H1 (cell line): Measurements from ENCODE around the gene SHC3. TPM values are rescaled to one million over a fixed set of nuclear protein-coding genes. Genes with fewer than 3 reads are reported as not detected.

Source experiments
- CTCF ChIA-PET: fragments of 300-600 bp; sonication (Branson Sonifier 250); formaldehyde crosslinking; loops from one replicate; lab custom pipeline; 2021; ENCODE audit not compliant: partially characterized antibody; lab: Charles Lee
- POLR2A ChIA-PET: fragments of 300-600 bp; sonication (Branson Sonifier 250); formaldehyde crosslinking; loops from one replicate; lab custom pipeline; 2021; ENCODE audit warnings: inconsistent platforms; ENCODE audit not compliant: partially characterized antibody; lab: Charles Lee
- DNase-seq, 2 experiments: peaks; one replicate each; pipeline versions ENCODE4 v3.0.0 to v3.0.0-alpha.2; 2010 to 2022; ENCODE audit warnings: low spot score in 2 of 2, low read depth in 1 of 2, mixed read lengths in 1 of 2
- FAIRE-seq: peaks from 2 replicates; lab custom pipeline; 2011; peaks lifted over from hg19 to GRCh38; lab: Jason Lieb, UNC
- H2AFZ ChIP-seq: 2 replicates; pipeline ENCODE4 v1.8.1; 2012; ENCODE audit warnings: low read length, inconsistent platforms
- H2AK5ac ChIP-seq: 2 replicates; pipeline ENCODE4 v1.6.1; 2013; ENCODE audit warnings: low read depth, low read length
- H2BK120ac ChIP-seq: replicated peaks from 2 replicates; pipeline ENCODE3; 2013; ENCODE audit warnings: low read depth, low read length, inconsistent platforms
- H2BK12ac ChIP-seq: 2 replicates; pipeline ENCODE4 v1.6.1; 2013; ENCODE audit warnings: low read depth, low read length
- H2BK15ac ChIP-seq: 2 replicates; pipeline ENCODE4 v1.6.1; 2013; ENCODE audit warnings: low read length
- H2BK20ac ChIP-seq: 2 replicates; pipeline ENCODE4 v1.6.1; 2013; ENCODE audit warnings: low read length
- H2BK5ac ChIP-seq: 2 replicates; pipeline ENCODE4 v1.6.1; 2013; ENCODE audit warnings: low read depth, low read length
- H3K14ac ChIP-seq: 2 replicates; pipeline ENCODE4 v1.6.1; 2013; ENCODE audit warnings: inconsistent platforms; ENCODE audit not compliant: insufficient read length
- H3K18ac ChIP-seq: 2 replicates; pipeline ENCODE4 v1.6.1; 2013; ENCODE audit warnings: low read length; ENCODE audit errors: extremely low read depth
- H3K23ac ChIP-seq: 2 replicates; pipeline ENCODE4 v1.6.1; 2013; ENCODE audit warnings: inconsistent platforms; ENCODE audit not compliant: insufficient read length
- H3K23me2 ChIP-seq: 2 replicates; pipeline ENCODE4 v1.6.1; 2013; ENCODE audit warnings: low read depth, low read length
- H3K27ac ChIP-seq: 2 replicates; pipeline ENCODE4 v1.6.1; 2011; ENCODE audit warnings: low read depth, low read length, inconsistent platforms
- H3K27me3 ChIP-seq, 4 experiments: replicated peaks in 1 of 4; 1 replicate in 1 of 4; 2 replicates in 3 of 4; pipeline versions ENCODE4 v1.6.1 to v1.8.1; 2011 to 2013; ENCODE audit warnings: low read length in 3 of 4, mild to moderate bottlenecking in 3 of 4, inconsistent platforms in 2 of 4, mixed read lengths in 2 of 4, moderate library complexity in 1 of 4; ENCODE audit not compliant: control insufficient read depth in 3 of 4, insufficient read depth in 3 of 4; ENCODE audit errors: extremely low read depth in 1 of 4
- H3K36me3 ChIP-seq, 4 experiments: 2 replicates each; pipeline versions ENCODE4 v1.6.1 to v1.8.1; 2011 to 2013; ENCODE audit warnings: mild to moderate bottlenecking in 4 of 4, low read length in 3 of 4, moderate library complexity in 2 of 4, control low read depth in 1 of 4, inconsistent platforms in 1 of 4; ENCODE audit not compliant: insufficient read depth in 4 of 4, control insufficient read depth in 2 of 4
- H3K4ac ChIP-seq: replicated peaks from 2 replicates; pipeline ENCODE3; 2013; ENCODE audit warnings: low read length, low read depth, mixed read lengths, inconsistent platforms; ENCODE audit not compliant: insufficient read length
- H3K4me1 ChIP-seq, 4 experiments: replicated peaks in 1 of 4; 1 replicate in 1 of 4; 2 replicates in 3 of 4; pipeline versions ENCODE4 v1.6.1 to v1.8.1; 2011 to 2013; ENCODE audit warnings: low read length in 3 of 4, inconsistent platforms in 2 of 4, mixed read lengths in 1 of 4; ENCODE audit not compliant: insufficient read depth in 4 of 4, control insufficient read depth in 3 of 4
- H3K4me2 ChIP-seq, 2 experiments: 2 replicates each; pipeline versions ENCODE4 v1.6.1 to v1.8.1; 2011 to 2013; ENCODE audit warnings: low read depth in 2 of 2, low read length in 2 of 2, control low read depth in 1 of 2, inconsistent platforms in 1 of 2, mild to moderate bottlenecking in 1 of 2; ENCODE audit not compliant: insufficient read depth in 1 of 2
- H3K4me3 ChIP-seq, 4 experiments: fragments of 200-600, 300-600 bp in 1 of 4; sonication (generic), shearing (Covaris generic), sonication (Bioruptor Twin) in 1 of 4; 2 replicates each; pipeline versions ENCODE4 v1.5.1 to v1.8.1; 2011 to 2016; ENCODE audit warnings: low read length in 4 of 4, low read depth in 3 of 4, control low read depth in 2 of 4, inconsistent platforms in 2 of 4, mild to moderate bottlenecking in 2 of 4, mixed read lengths in 1 of 4, moderate library complexity in 1 of 4; ENCODE audit not compliant: insufficient read depth in 2 of 4; ENCODE audit errors: extremely low read depth in 1 of 4
- H3K56ac ChIP-seq: replicated peaks from 2 replicates; pipeline ENCODE3; 2013; ENCODE audit warnings: low read depth, mild to moderate bottlenecking, mixed read lengths, low read length, inconsistent platforms; ENCODE audit not compliant: insufficient read length
- H3K79me1 ChIP-seq: 2 replicates; pipeline ENCODE4 v1.6.1; 2013; ENCODE audit warnings: low read depth, low read length, control low read depth
- H3K79me2 ChIP-seq, 2 experiments: 2 replicates each; pipeline versions ENCODE4 v1.6.1 to v1.8.1; 2012 to 2013; ENCODE audit warnings: low read length in 2 of 2, mild to moderate bottlenecking in 2 of 2, inconsistent platforms in 1 of 2; ENCODE audit not compliant: insufficient read depth in 2 of 2, control insufficient read depth in 1 of 2
- H3K9ac ChIP-seq, 4 experiments: replicated peaks in 1 of 4; 1 replicate in 1 of 4; 2 replicates in 3 of 4; pipeline versions ENCODE4 v1.6.1 to v1.8.1; 2011 to 2013; ENCODE audit warnings: low read depth in 3 of 4, low read length in 3 of 4, control low read depth in 2 of 4, mild to moderate bottlenecking in 2 of 4, moderate library complexity in 2 of 4, inconsistent platforms in 1 of 4; ENCODE audit errors: extremely low read depth in 1 of 4
- H3K9me3 ChIP-seq, 2 experiments: 2 replicates each; pipeline versions ENCODE4 v1.6.1 to v1.8.1; 2012 to 2013; ENCODE audit warnings: mild to moderate bottlenecking in 2 of 2, moderate library complexity in 2 of 2, control low read depth in 1 of 2, inconsistent platforms in 1 of 2, low read depth in 1 of 2, low read length in 1 of 2, mixed read lengths in 1 of 2; ENCODE audit not compliant: insufficient read depth in 2 of 2
- H4K20me1 ChIP-seq, 2 experiments: replicated peaks in 1 of 2; 2 replicates each; pipeline versions ENCODE3 to v1.8.1; 2011 to 2013; ENCODE audit warnings: inconsistent platforms in 2 of 2, low read length in 2 of 2, mild to moderate bottlenecking in 1 of 2; ENCODE audit not compliant: insufficient read depth in 2 of 2, control insufficient read depth in 1 of 2
- H4K5ac ChIP-seq: 2 replicates; pipeline ENCODE4 v1.6.1; 2013; ENCODE audit warnings: low read length, low read depth, mixed read lengths, inconsistent platforms; ENCODE audit not compliant: insufficient read length
- H4K8ac ChIP-seq: 2 replicates; pipeline ENCODE4 v1.8.0; 2013; ENCODE audit warnings: mild to moderate bottlenecking, moderate library complexity, low read length, inconsistent platforms; ENCODE audit not compliant: insufficient read depth; ENCODE audit errors: extremely low read depth
- H4K91ac ChIP-seq: replicated peaks from 2 replicates; pipeline ENCODE3; 2013; ENCODE audit warnings: low read length, mixed read lengths, inconsistent platforms; ENCODE audit not compliant: insufficient read length
- ATF2 ChIP-seq: IDR thresholded peaks from 2 replicates; pipeline ENCODE4 v1.6.1; 2012; ENCODE audit warnings: low read length, inconsistent platforms
- ATF3 ChIP-seq: IDR thresholded peaks from 2 replicates; pipeline ENCODE4 v1.6.1; 2011; ENCODE audit warnings: low read depth, mild to moderate bottlenecking, low read length; ENCODE audit not compliant: insufficient read depth
- CEBPB ChIP-seq: IDR thresholded peaks from 2 replicates; pipeline ENCODE4 v1.6.1; 2012; ENCODE audit warnings: low read depth, low read length
- EGR1 ChIP-seq: IDR thresholded peaks from 2 replicates; pipeline ENCODE4 v1.6.1; 2011; ENCODE audit warnings: low read depth, low read length, borderline replicate concordance
- GABPA ChIP-seq: IDR thresholded peaks from 2 replicates; pipeline ENCODE4 v1.6.1; 2011; ENCODE audit warnings: mild to moderate bottlenecking, low read length, moderate library complexity, borderline replicate concordance; ENCODE audit not compliant: insufficient read depth
- KDM4A ChIP-seq: IDR thresholded peaks from one replicate; pipeline ENCODE4 v1.7.1; 2012; ENCODE audit warnings: low read depth, mild to moderate bottlenecking, moderate library complexity, low read length, inconsistent platforms; ENCODE audit not compliant: severe bottlenecking
- NANOG ChIP-seq: IDR thresholded peaks from 2 replicates; pipeline ENCODE4 v1.6.1; 2011; ENCODE audit warnings: low read length, low read depth, mild to moderate bottlenecking, inconsistent platforms; ENCODE audit not compliant: insufficient read depth, poor library complexity, severe bottlenecking
- PHF8 ChIP-seq: fragments of 200-600 bp; sonication (generic); conservative IDR thresholded peaks from 2 replicates; pipeline ENCODE4 v1.7.1; 2012; ENCODE audit warnings: low read depth, mild to moderate bottlenecking, inconsistent platforms, low read length, moderate library complexity
- POLR2AphosphoS5 ChIP-seq: IDR thresholded peaks from 2 replicates; pipeline ENCODE4 v1.6.1; 2011; ENCODE audit warnings: low read depth, low read length
- POU5F1 ChIP-seq: IDR thresholded peaks from 2 replicates; pipeline ENCODE4 v1.6.1; 2011; ENCODE audit warnings: low read depth, mild to moderate bottlenecking, low read length, moderate library complexity
- WGBS, 2 experiments: shearing (Covaris generic) in 1 of 2; methylation state at CpG; one replicate each; pipeline versions ENCODE4 v1.1.6 to v1.1.7; 2013 to 2015; ENCODE audit warnings: low lambda C conversion rate in 2 of 2, mixed read lengths in 2 of 2, inconsistent platforms in 1 of 2, low coverage in 1 of 2, missing lambda C conversion rate in 1 of 2; ENCODE audit not compliant: insufficient replicate concordance in 2 of 2, insufficient coverage in 1 of 2, insufficient read length in 1 of 2; ENCODE audit errors: extremely low coverage in 1 of 2, missing lambda C conversion rate in 1 of 2; 5-methylcytosine and 5-hydroxymethylcytosine counted together
- polyA plus RNA-seq, 7 experiments: library from polyadenylated mRNA; depleted of rRNA in 3 of 7; stranded (reverse) in 5 of 7; unstranded in 2 of 7; fragments of >200 nt in 5 of 7; fragments of 200-250 nt in 2 of 7; gene quantifications; 1 replicate in 5 of 7; 2 replicates in 1 of 7; 4 replicates in 1 of 7; pipeline versions ENCODE4 v1.2.1 to v1.2.3, GENCODE V29; 2011 to 2013; ENCODE audit warnings: missing spikeins in 2 of 7, mixed read lengths in 2 of 7
- total RNA-seq: library from RNA; stranded (reverse); fragmentation: NEBNext Ultra II Directional; extraction: Animal tissue kit (Norgen Biotek cat#: 25700); gene quantifications from 2 replicates; pipeline ENCODE4 v1.2.1, GENCODE V29; 2021

The SHC3 gene
- total and polyA plus RNA-seq, 2 of the 8 experiments (the other 6 are each of a cell fraction or from before 2014, with no cell fraction given): 1.4 to 7.1 TPM

DNA sequence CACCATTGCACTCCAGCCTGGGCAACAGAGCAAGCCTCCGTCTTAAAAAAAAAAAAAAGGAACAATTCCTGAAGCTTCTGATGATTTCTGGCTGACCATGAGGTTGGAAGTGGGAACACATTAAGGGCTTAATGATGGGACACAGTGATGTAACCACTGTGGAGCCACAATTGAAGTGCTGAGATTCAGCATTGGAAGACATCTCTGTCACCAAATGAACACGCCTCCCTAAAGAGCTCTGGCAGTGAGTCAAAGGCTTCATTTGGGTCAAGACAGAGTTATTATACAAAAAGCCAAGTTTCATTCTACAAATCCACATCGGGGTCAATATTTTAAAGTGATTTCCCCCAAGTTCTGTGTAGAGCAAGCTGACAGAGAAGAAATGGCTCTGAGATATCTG, 191.8 kb downstream of the SHC3 start:
- 100% methylated on average over 2 of the region's 3 CpGs; no CpG with 5 or more reads in 1 of the 2 experiments for WGBS, 2 experiments
- Histone ChIP-seq H2BK15ac (no peak overlapping the region), H2BK120ac (no peak overlapping the region), H2AFZ (no peak overlapping the region), H4K91ac (no peak overlapping the region), H3K14ac (no peak overlapping the region), H4K8ac (no peak overlapping the region), H3K23ac (no peak overlapping the region), H3K27me3 (peaks cover 0 to 4% (median 1%) of the 10 kb centered on the region in 4 experiments; a peak in 2 of 7 replicates), H2AK5ac (no peak overlapping the region), H3K4me3 (no peak overlapping the region), H3K23me2 (peaks cover 8% of the 10 kb centered on the region), H3K36me3 (no peaks in the 10 kb centered on the region), H3K4me2 (no peak overlapping the region), H3K27ac (no peak overlapping the region), H2BK5ac (no peak overlapping the region), H2BK12ac (no peak overlapping the region), H3K4me1 (peaks cover 5 to 13% (median 11%) of the 10 kb centered on the region in 4 experiments), H3K18ac (no peak overlapping the region), H4K5ac (no peak overlapping the region), H3K9ac (no peak overlapping the region), H4K20me1 (peaks cover 0 to under 1% of the 10 kb centered on the region in 2 experiments), H3K79me2 (no peaks in the 10 kb centered on the region), H3K9me3 (no peaks in the 10 kb centered on the region), H2BK20ac (no peak overlapping the region), H3K79me1 (no peaks in the 10 kb centered on the region), H3K4ac (no peak overlapping the region), H3K56ac (no peak overlapping the region)
- POLR2A ChIA-PET: no interaction called here
- FAIRE-seq: no peak
- DNase-seq: no peak
- CTCF ChIA-PET: no interaction called here
- TF ChIP-seq POLR2AphosphoS5 (no peak), EGR1 (no peak), GABPA (no peak), KDM4A (no peak), ATF2 (no peak), ATF3 (no peak), PHF8 (no peak), CEBPB (no peak), POU5F1 (no peak), NANOG (no peak)
